Measurements from ENCODE around the gene SGPP2.

- TF ChIP-seq CTCF (IDR thresholded peaks at IDR 0.05 in 8 of 11, conservative IDR thresholded peaks at IDR 0.05 in 3 of 11) (no peak), POLR2A (IDR thresholded peaks at IDR 0.05) (no peak)
These were observed 69.9 kb downstream of the SGPP2 start for GRCh38 chr2:222494104-222494739.
